Measurements from ENCODE around the gene HDAC9.

The HDAC9 gene

DNA sequence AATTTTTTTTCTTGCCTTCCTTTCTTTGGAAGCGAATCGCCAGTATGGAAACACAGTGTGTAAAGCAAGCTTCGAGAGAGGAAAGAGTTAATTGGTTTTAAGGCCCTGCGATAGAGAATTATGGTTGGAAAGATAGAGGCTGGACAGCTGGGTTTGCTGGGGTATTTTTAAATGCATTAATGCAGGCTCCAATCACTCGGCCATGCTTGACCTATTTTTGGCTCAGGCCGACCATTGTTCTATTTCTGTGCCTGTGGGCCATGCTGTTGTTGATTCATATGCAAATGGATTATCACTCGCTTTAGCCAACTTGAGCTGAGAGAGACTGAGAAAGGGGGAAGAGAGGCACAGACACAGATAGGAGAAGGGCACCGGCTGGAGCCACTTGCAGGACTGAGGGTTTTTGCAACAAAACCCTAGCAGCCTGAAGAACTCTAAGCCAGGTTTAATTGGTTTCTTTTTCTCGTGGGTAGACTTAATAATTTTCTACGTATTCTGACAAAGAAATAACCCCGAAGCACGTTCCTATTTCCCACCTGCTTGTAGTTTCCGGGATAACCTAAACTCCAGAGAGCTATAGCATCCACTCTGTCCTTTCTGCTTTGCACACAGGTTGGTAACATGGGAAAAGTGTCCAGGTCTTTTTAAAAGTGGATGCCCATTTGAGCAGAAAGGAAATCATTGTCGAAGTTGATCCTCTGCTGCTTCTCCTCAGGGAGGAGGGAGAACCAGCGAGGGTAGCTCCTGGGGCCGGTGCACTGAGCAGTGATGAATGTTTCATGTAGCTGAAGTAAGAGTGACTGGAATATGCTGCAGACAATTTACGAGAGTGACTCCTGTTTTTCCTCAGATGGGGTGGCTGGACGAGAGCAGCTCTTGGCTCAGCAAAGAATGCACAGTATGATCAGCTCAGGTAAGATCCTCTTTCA lies at the start of gene HDAC9:
HDAC9 (plus strand) TSS at position 338 of the 929 bp plus-strand sequence; CDS start at position 892, 554 bp downstream.
- peak; percentile 49 for DNase-seq (ENCODE audit: low read depth)

DNA sequence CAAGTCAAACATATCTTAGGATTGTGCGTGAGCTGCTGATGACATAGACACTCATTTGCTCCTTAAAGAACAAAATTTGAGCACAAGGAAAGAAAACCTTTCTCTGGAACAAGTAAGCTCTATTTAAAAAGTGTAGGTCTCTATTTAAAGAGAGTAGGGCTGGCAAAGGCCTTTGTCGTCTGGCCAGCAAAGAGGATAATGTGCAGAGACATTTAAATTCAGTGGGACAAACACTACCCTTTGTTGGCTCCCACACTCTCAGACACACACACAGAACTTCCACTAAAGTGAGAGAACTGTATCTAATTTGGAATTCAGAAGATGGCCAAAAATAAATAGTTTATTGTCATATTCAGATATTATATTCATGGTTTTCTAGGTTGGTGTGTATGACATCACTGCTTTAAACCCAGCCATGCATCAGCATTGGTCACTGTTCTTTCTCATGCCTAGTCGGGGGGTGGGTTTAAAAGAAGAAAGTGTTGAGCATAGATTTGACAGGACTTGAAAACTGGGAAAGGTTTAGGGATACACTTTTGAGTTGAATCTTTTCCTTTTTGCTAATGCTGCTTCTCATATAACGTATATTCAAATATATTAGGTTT lies 49.5 kb upstream of the HDAC9 start:
- DNase-seq (ENCODE audit: low read depth): no peak

DNA sequence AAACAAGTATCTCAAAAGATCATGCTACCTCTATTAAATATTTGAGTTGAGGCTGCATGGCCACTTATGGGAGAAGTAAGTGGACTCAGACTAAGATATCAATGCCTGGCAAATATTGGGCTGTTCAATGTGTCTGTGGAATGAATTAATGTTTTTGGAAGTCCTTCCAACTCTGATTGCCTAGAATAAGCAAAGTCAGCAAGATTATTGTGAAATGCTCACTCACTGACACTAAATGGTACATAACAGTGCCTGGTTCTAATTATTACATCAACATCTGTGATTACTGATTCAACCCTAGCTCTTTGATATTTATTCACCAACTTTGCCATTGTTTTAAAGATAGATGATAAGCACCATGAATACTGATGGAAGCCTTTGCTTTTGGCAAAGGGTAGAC lies 45.5 kb upstream of the HDAC9 start:
- no peak for DNase-seq (ENCODE audit: low read depth)

DNA sequence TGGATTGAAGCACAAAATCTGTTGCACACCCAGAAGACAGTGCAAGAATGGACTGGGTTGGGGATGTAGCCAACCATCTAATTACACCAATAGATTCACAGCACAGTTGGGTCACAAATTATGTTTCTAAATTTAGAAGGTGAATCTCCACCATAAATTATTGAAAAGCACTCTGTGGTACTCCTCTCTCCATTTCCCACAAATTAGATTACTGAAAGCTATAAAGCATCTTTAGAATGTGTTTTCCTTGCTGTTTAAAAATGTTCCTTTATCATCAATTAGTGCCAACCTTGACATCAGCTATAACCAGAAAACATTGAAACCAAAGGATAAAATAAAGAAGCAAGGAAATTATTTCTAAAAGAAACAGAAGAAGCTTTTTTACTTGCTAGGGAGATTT lies 39.9 kb upstream of the HDAC9 start:
- no peak for DNase-seq (ENCODE audit: low read depth)

DNA sequence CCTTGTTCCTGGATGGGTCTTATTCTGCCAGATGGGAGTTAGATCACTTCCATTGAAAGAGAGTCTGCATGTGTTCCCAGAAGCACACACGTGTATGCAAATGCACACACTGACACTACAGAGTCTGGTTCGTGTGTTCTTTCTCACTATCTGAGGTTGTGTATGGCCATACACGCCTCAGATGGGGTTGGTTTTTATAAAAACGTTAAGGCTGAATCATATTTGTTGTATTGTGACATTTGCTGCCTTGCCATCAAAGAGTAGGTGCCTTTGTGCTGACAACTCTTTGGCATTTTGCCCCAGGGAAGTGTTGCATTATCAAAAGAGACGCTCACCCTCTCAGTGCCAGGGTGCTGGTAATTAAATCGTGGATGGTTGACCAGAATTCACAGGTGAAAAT lies 37.7 kb upstream of the HDAC9 start:
- no peak for DNase-seq (ENCODE audit: low read depth)

DNA sequence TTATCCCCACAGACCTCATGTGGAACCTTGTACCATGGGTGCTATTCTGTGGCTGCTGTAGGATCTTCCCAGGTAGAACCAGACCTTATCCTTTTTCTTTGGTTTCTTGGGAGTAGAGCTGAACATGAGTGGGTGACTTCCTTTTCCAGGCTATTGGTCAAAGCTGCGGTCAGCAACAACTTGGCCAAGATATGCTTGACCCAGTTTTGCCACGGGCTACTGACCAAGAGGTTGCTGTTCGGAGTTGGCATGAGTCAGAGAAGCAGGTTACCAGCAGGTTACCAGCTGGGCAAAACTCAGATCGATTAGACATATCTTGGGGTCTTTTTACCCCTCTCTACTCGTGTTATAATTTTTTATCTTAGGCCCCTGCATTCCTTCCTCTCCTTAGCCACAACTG lies 36.7 kb upstream of the HDAC9 start:
- DNase-seq (ENCODE audit: low read depth): peak; percentile 34

DNA sequence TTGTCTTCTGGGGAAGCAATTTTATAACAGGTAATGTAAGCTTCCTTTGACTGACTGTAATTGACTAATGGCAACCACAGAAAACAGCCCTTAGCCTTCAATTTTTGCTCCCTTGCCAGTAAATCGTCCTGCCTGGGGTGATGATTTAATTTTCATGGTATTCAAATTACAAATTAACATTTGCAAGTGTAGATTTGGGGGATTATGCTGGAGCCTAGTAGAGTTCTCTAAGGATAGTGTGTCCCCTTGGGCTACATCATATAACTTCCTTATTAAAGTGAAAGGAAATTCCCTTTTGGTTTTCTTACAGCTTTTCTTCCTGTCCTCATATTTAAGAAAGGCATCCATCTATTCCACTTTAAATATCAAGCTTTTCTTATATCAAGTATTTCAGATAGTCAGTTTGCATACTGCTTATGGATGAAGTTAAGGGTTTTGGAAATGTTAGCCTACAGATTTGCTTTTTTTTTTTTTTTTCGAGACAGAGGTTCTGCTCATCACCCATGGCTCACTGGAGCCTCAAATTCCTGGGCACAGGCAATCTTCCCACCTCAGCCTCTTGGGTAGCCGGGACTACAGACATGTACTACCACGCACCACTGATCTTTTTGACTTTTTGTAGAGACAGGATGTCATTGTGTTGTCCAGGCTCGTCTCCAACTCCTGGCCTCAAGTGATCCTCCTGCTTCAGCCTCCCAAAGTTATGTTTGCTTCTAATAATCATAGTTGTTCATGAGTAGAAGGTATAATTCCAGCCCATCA lies 35.9 kb upstream of the HDAC9 start:
- DNase-seq (ENCODE audit: low read depth): no peak

DNA sequence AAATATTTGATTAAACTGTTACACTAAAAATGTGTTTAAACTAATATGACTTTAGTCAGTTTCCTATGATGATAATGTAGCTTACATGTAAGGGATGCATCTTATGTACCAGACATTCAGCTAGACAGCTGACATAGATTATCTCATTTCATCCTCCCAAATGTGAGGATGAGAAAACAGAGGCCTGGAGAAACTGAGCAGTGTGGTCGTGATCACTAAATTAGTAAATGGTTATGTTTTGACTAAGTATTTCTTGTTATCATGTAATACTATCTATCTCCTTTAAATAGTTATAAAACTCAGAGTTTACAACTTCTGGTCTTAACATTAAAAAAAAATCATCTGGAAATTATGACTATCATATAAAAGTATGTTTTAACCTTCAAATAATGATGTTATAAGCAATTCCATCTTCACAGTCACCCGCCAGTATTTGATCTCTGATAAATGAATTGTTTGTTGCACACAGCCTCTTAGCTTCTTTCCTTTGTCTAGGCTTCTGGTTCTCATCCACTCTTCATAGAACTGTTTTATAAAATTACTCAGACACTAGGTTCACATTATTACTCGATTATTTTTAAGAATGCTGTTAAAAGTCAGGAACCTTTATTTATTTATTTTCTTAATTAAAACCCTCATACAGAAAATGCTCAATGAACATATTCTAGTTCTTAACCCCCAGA lies 33.6 kb upstream of the HDAC9 start:
- DNase-seq (ENCODE audit: low read depth): no peak

DNA sequence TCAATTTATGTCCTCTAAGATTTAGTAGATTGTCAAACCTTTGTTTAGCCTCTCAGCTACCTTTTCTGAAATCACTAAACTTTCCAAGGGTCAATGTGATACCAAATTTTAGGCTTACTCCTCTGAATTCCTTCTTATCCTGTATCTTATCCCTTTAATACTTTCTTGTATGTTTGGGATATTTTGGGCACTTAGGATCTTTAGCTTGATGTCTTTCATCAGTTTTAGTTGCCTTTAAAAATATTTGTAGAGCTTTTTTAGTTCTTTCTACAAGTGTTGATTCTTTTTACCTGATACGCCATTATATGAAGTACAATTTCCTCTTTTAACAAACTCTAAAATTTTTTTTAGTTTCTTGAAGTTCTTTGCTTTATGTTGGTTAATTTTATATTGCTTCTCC lies 30.7 kb upstream of the HDAC9 start:
- no peak for DNase-seq (ENCODE audit: low read depth)

DNA sequence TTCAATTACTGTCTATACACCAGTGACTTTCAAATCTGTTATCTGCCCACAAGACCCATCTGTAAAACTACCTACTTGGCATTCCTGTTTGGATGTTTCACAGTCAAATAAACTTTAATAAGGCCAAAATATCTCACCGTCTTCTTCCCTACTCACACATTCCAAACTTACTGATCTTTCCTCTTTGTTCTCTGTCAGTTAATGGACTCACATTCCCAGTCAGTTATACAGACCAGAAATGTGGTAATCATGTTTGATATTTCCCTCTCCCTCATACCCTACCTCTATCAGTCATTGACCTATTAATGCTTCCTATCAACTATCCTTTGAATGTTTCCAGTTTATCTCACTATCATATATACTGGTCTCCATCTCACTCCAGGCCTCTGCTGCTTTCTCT lies 28.5 kb upstream of the HDAC9 start:
- DNase-seq (ENCODE audit: low read depth): no peak

DNA sequence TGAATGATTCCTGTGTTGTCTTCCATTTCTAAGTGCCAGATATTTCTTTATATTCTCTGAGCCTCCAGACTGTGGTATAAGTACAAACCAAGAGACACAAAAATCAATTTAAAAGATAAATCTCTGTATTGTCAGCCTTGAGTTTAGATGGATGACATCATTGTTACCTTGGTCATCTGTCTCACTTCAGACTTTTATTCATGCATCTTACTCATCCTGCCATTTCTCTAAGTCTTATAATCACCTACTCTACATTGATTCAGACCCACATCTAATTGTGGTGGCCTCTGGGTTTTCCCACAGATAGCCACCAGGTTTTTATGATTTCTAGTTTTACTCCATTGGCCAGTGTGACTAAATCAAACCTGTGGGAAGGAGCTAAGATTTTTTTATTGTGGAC lies 26.8 kb upstream of the HDAC9 start:
- no peak for DNase-seq (ENCODE audit: low read depth)

DNA sequence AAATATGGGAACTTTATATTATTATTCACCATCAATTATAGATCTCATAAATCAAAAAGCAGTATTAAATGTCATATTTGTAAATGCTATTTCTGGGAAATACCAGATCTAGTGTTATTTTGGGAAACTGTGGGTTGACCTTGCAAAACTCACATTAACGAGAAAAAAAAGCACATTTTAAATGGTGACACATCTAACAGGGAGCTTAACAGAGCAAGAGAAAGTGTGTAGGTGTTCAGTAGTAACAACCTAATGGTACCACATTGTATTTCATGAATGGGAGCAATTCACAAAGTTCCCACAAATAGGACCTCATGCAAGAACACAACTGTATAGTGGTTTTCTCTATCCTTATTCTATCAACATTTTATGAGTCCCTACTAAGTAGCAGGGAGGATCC lies 26.2 kb upstream of the HDAC9 start:
- DNase-seq (ENCODE audit: low read depth): no peak

DNA sequence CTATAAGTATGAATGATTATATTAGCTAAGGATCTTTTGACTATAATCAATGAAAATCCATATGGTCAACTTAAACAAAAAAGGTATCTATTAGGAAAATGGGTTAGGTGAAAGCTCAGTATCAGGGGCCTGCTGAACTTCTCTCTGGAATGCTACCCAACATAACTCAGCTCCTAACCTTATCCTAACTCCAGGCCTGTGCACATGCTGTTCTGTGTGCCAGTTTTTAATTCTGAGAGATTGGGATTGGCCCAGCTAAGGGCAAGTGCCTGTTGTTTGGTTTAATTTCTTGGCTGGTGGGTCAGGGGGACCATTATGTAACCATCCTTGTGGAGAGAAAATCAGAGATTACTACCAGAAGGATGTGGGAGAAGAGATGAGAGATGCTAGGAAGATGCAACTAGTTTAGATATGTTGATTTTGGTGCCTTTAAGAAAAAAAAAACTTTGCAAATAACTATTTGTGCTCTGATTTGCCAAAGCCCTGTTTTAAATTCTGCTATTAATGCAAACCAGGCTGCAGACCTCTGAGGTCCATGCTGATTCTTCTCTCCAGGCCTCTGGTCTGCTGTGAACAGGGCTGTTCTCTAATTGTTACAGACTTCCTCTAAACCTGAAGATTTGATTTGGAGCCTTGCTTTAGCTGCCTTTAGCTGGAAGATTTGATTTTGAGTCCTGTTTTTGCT lies 23.9 kb upstream of the HDAC9 start:
- no peak for DNase-seq (ENCODE audit: low read depth)

DNA sequence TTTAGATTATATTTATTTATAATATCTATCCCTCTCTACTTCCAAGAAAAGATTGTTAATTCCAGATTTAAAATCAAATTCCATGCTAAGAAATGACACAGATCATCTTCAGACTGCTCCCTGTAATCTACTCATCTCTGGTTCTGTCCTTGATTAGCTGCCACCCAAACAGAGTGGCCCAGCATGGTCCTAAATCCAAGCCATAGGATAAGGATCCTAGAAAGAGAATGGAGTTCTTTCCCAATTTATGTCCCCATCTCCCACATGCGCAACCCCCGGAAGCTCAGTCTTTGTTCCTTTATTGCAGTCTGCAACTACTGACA lies 23.4 kb upstream of the HDAC9 start:
- DNase-seq (ENCODE audit: low read depth): no peak

DNA sequence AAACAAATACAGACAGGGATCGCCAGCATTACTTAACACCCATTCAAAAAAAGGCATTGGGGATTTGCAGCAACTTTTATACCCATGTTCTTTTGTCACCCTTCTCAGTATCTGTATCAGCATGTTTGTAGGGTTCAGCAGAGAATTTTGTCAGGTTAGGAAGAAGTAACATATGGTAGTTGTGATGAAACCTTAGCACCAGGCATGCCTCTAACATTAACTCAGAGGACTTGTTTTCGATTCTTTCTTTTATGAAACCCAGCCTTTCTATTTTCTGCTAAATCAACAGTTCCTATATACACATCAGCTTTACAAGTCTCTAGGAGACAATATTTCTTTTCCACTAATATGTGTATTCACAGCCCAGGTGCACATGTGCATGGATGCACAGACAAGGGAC lies 22.4 kb upstream of the HDAC9 start:
- no peak for DNase-seq (ENCODE audit: low read depth)

DNA sequence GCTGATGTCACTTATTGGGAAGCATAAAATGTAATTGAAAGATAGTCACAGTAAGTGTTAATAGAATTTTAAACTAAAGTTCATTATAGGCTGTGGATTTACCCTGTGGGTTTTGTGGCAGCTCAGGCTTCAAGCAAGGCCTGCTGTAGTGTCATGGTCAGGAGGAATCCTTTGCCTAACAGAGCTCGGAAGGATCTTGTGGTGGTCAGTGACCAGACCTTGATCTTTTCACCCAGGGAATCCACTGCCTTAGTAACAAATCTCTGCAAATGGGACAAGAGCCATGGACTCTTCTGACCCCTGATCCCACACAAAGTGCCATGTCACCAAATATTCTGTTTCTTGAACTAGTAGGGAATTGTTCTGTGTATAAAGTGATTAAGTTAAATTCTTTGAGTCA lies 20.6 kb upstream of the HDAC9 start:
- DNase-seq (ENCODE audit: low read depth): no peak

DNA sequence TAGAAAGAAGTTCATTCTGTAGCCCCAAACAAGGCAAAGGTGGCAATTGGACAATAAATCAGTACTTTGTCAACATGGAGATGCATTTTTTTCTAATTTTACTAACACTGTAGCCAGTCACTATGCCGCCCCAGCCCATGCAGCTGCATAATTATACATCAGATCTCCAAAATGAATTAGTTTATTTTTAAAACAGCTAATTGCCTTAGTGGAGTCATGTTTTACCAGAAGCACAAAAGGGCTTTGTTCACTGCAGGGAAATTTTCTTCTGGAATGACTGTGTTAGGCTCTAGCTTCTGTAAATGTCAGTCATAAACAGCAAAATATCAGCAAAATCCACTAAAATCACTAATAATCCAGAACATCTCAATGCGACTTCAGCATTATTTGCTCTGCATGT lies 20.1 kb upstream of the HDAC9 start:
- DNase-seq (ENCODE audit: low read depth): no peak

DNA sequence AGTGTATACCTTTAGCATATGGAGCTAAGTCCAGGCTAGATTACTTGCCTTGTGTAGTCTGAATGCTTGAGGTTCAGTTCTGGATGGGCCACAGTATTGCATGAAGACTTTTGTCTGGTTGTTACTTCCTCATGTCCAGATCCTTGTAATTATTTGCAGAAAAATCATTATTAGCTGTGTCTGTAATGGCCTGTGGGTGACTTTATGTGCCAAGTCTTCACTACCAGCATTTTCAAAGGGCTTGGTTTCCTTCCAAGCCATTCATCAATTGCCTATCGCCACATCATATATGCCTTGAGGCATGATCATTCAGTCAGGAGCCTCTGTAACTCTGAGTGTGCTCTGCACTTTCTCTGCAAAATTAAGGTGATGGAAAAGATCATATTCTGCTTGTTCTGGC lies 13.8 kb upstream of the HDAC9 start:
- no peak for DNase-seq (ENCODE audit: low read depth)

DNA sequence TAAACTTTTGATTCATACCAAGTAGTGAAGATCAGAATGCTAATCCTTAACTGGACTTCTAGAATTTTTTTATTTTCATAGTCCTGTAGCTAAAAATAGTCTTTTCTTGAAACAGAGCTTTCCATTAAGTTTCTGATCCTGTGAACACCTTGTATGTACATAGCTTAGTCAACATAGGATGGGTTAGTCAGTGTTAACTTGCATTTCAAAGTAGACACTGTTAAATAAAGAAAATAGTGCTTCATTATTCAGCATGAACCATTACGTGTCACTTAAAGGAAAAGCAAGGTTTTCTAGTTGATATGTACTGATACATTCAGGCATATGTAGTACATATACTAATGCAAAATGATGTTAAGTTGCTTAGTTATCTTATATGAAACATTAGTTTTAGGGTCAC lies 7.5 kb upstream of the HDAC9 start:
- no peak for DNase-seq (ENCODE audit: low read depth)

DNA sequence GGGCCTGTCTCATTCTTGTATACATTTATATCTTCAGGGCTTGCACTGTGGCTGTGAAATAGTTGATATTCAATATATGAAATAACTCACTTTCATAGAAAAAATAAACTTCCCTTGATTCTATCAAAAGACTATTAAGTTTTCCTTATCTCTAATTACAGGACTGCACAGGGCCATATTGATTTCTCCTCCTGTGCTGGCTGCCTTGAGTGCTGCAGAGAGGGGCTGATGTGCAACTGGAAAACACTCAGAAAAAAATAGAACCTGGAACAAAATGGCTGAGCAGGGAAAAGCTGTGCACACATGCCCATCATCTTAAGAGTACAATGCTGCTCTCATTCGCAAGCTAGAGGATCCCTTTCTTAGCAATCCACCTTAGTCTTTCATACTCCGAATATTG lies 5.9 kb upstream of the HDAC9 start:
- DNase-seq (ENCODE audit: low read depth): no peak

DNA sequence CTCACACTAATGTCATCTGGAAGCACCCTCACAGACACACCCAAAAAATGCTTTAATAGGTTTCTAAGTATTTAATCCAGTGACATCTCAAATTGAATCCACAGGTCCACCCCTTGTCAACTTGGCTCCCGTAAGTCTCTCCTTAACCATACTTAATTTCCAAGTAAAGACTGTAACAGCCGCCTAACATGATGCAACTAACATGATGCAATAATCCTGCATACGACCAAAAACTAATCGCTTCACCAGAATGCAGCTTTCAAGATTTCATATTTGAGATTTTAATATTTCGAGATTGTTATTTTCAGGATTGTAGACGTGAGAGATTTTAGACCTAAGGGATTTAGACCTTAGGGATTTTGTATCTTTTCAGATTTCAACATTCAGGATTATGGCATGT lies 3.7 kb upstream of the HDAC9 start:
- no peak for DNase-seq (ENCODE audit: low read depth)

DNA sequence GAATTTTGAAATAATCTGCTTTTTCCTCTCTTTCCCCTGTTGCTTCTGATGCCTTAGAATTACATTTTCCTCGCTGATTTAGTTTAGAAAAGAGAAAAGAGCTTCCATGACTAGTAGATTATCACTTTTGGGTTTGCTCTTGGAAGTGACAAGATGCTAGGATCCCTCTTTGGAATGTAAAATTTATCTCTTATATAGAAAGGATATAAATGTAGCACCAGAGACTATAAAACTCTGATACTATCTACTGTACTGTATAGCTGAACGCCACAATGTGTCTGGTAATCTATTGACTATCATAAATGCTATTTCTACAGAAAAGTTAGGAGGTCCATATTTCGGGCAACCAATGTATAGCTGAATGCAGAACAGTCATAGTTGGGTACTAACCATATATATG lies 1.1 kb upstream of the HDAC9 start:
- no peak for DNase-seq (ENCODE audit: low read depth)

Data from iris pigment epithelial cell (primary cell).